ENCODE data around the gene SIGLEC5. TPM values are rescaled to one million over a fixed set of nuclear protein-coding genes. Genes with fewer than 3 reads are reported as not detected.

Gene SIGLEC5
- total RNA-seq, 1 experiment from 2014 or later: not detected

- no peak for DNase-seq (ENCODE audit: low read depth, low spot score)
- in situ Hi-C loops (cut with HindIII; ENCODE audit: low pct_unique_long_range_greater_than_20kb, low sequenced_read_pairs): no loop called here
These were observed 61.7 kb downstream of the SIGLEC5 start for GRCh38 chr19:51568456-51568855.

- in situ Hi-C loops (cut with HindIII; ENCODE audit: low pct_unique_long_range_greater_than_20kb, low sequenced_read_pairs): no loop called here
These were observed 62.6 kb downstream of the SIGLEC5 start for GRCh38 chr19:51567583-51567982.

GRCh38 chr19:51566489-51567100, 63.6 kb downstream of the SIGLEC5 start:
- DNase-seq (ENCODE audit: low read depth, low spot score): no peak
- in situ Hi-C loops (cut with HindIII; ENCODE audit: low pct_unique_long_range_greater_than_20kb, low sequenced_read_pairs): no loop called here

More at GRCh38 chr19:51567583-51567982, 62.6 kb downstream of the SIGLEC5 start:
- DNase-seq (ENCODE audit: low read depth, low spot score): no peak

GRCh38 chr19:51565583-51565982, 64.6 kb downstream of the SIGLEC5 start:
- in situ Hi-C loops (cut with HindIII; ENCODE audit: low pct_unique_long_range_greater_than_20kb, low sequenced_read_pairs): no loop called here
- DNase-seq (ENCODE audit: low read depth, low spot score): no peak

GRCh38 chr19:51564791-51565190, 65.4 kb downstream of the SIGLEC5 start:
- in situ Hi-C loops (cut with HindIII; ENCODE audit: low pct_unique_long_range_greater_than_20kb, low sequenced_read_pairs): no loop called here

More at GRCh38 chr19:51564791-51565190, 65.4 kb downstream of the SIGLEC5 start:
- no peak for DNase-seq (ENCODE audit: low read depth, low spot score)

Small RNA genes lying within 50 kb of the gene (small RNA-seq; reads per million reads assigned to genes)
- gene AC018755.2: 0 reads per million in 2 experiments

Other genes starting within 250 kb of the SIGLEC5 start
- not detected in 2 replicates for gene LIM2, start 242.4 kb downstream of the SIGLEC5 start, total RNA-seq (2014; rRNA removed; shearing (Covaris generic))
- not detected in 2 replicates for gene C19orf84, start 239.8 kb downstream of the SIGLEC5 start, total RNA-seq (2014; rRNA removed; shearing (Covaris generic))
- gene SIGLEC10, start 212.8 kb downstream of the SIGLEC5 start, total RNA-seq (2014; rRNA removed; shearing (Covaris generic)): not detected in 2 replicates
- not detected in 2 replicates for gene SIGLEC8, start 171.9 kb downstream of the SIGLEC5 start, total RNA-seq (2014; rRNA removed; shearing (Covaris generic))
- not detected in 2 replicates for gene CEACAM18, start 151.9 kb downstream of the SIGLEC5 start, total RNA-seq (2014; rRNA removed; shearing (Covaris generic))
- gene SIGLEC12, start 128.6 kb downstream of the SIGLEC5 start, total RNA-seq (2014; rRNA removed; shearing (Covaris generic)): not detected in 2 replicates
- not detected in 2 replicates for gene SIGLEC6, start 98.7 kb downstream of the SIGLEC5 start, total RNA-seq (2014; rRNA removed; shearing (Covaris generic))
- gene ZNF175, start 59.1 kb downstream of the SIGLEC5 start, total RNA-seq (2014; rRNA removed; shearing (Covaris generic)): 3.0 and 4.7 TPM in 2 replicates
- not detected in 2 replicates for gene SIGLEC14, start 16.4 kb upstream of the SIGLEC5 start, total RNA-seq (2014; rRNA removed; shearing (Covaris generic))
- 2.0 and 3.5 TPM in 2 replicates for gene SPACA6, start 62.9 kb upstream of the SIGLEC5 start, total RNA-seq (2014; rRNA removed; shearing (Covaris generic))
- gene HAS1, start 93.6 kb upstream of the SIGLEC5 start, total RNA-seq (2014; rRNA removed; shearing (Covaris generic)): not detected in 2 replicates
- gene FPR1, start 121.5 kb upstream of the SIGLEC5 start, total RNA-seq (2014; rRNA removed; shearing (Covaris generic)): not detected in 2 replicates
- not detected in 2 replicates for gene FPR2, start 130.8 kb upstream of the SIGLEC5 start, total RNA-seq (2014; rRNA removed; shearing (Covaris generic))
- not detected in 2 replicates for gene FPR3, start 164.8 kb upstream of the SIGLEC5 start, total RNA-seq (2014; rRNA removed; shearing (Covaris generic))

All from SK-MEL-5 (cell line).